Liver (tissue), 9 donors: Measurements from ENCODE around the gene ZC3HAV1. TPM values are rescaled to one million over a fixed set of nuclear protein-coding genes. Genes with fewer than 3 reads are reported as not detected.

Source experiments
- DNase-seq: peaks from one replicate; pipeline ENCODE4 v3.0.0-alpha.2; 2017; ENCODE audit warnings: low spot score
- H3K27ac ChIP-seq, 2 donors: one replicate each; pipeline ENCODE4 v1.7.0; 2013; ENCODE audit warnings: inconsistent platforms in 2 of 2, low read length in 2 of 2, control low read depth in 1 of 2, low read depth in 1 of 2, mild to moderate bottlenecking in 1 of 2
- H3K27me3 ChIP-seq, 4 donors: one replicate each; pipeline versions ENCODE4 v1.6.1 to v1.7.0; 2013; ENCODE audit warnings: low read length in 3 of 4, inconsistent platforms in 1 of 4, mild to moderate bottlenecking in 1 of 4, moderate library complexity in 1 of 4; ENCODE audit not compliant: control insufficient read depth in 4 of 4, insufficient read depth in 4 of 4
- H3K36me3 ChIP-seq, 4 donors: one replicate each; pipeline versions ENCODE4 v1.6.1 to v1.7.0; 2013; ENCODE audit warnings: low read length in 3 of 4, mild to moderate bottlenecking in 3 of 4, low read depth in 1 of 4, moderate library complexity in 1 of 4; ENCODE audit not compliant: control insufficient read depth in 4 of 4, insufficient read depth in 3 of 4
- H3K4me1 ChIP-seq, 4 donors: one replicate each; pipeline versions ENCODE4 v1.6.1 to v1.7.0; 2013; ENCODE audit warnings: low read length in 3 of 4, mild to moderate bottlenecking in 3 of 4, moderate library complexity in 1 of 4; ENCODE audit not compliant: control insufficient read depth in 4 of 4, insufficient read depth in 4 of 4
- H3K4me3 ChIP-seq, 3 donors: one replicate each; pipeline versions ENCODE4 v1.6.1 to v1.7.0; 2013; ENCODE audit warnings: low read length in 3 of 3, control low read depth in 1 of 3, low read depth in 1 of 3, mild to moderate bottlenecking in 1 of 3
- H3K9ac ChIP-seq, 2 donors: one replicate each; pipeline ENCODE4 v1.7.0; 2013; ENCODE audit warnings: low read length in 2 of 2, mild to moderate bottlenecking in 2 of 2, moderate library complexity in 2 of 2, control low read depth in 1 of 2, low read depth in 1 of 2
- H3K9me3 ChIP-seq, 4 donors: one replicate each; pipeline versions ENCODE4 v1.6.1 to v1.7.0; 2013; ENCODE audit warnings: low read length in 3 of 4; ENCODE audit not compliant: control insufficient read depth in 4 of 4
- ATF3 ChIP-seq: IDR thresholded peaks from 2 replicates; pipeline ENCODE4 v1.6.1; 2016; ENCODE audit warnings: antibody characterized with exemption
- EGR1 ChIP-seq, 2 donors: IDR thresholded peaks; 2 replicates each; pipeline ENCODE4 v1.6.1; 2016 to 2018; ENCODE audit warnings: antibody characterized with exemption in 2 of 2, low read depth in 2 of 2
- FOXA1 ChIP-seq: IDR thresholded peaks from 2 replicates; pipeline ENCODE4 v1.6.1; 2016; ENCODE audit warnings: antibody characterized with exemption
- FOXA2 ChIP-seq: IDR thresholded peaks from 2 replicates; pipeline ENCODE4 v1.6.1; 2016; ENCODE audit warnings: antibody characterized with exemption
- GABPA ChIP-seq, 2 donors: IDR thresholded peaks in 1 of 2; conservative IDR thresholded peaks in 1 of 2; 2 replicates each; pipeline ENCODE4 v1.6.1; 2016; ENCODE audit warnings: antibody characterized with exemption in 2 of 2, mild to moderate bottlenecking in 1 of 2, moderate library complexity in 1 of 2
- HNF4G ChIP-seq: IDR thresholded peaks from 2 replicates; pipeline ENCODE4 v1.6.1; 2016; ENCODE audit warnings: antibody characterized with exemption
- JUND ChIP-seq, 2 donors: IDR thresholded peaks; 2 replicates each; pipeline ENCODE4 v1.6.1; 2016; ENCODE audit warnings: antibody characterized with exemption in 2 of 2
- NR2F2 ChIP-seq: IDR thresholded peaks from 2 replicates; pipeline ENCODE4 v1.6.1; 2016; ENCODE audit warnings: antibody characterized with exemption
- RAD21 ChIP-seq, 2 donors: IDR thresholded peaks; 2 replicates each; pipeline ENCODE4 v1.6.1; 2016; ENCODE audit warnings: antibody characterized with exemption in 2 of 2, mild to moderate bottlenecking in 2 of 2
- REST ChIP-seq: IDR thresholded peaks from 2 replicates; pipeline ENCODE4 v1.6.1; 2016; ENCODE audit warnings: antibody characterized with exemption, mild to moderate bottlenecking
- RXRA ChIP-seq, 2 donors: IDR thresholded peaks; 2 replicates each; pipeline ENCODE4 v1.6.1; 2017 to 2018; ENCODE audit warnings: antibody characterized with exemption in 2 of 2, mild to moderate bottlenecking in 1 of 2
- SP1 ChIP-seq: IDR thresholded peaks from 2 replicates; pipeline ENCODE4 v1.6.1; 2018; ENCODE audit warnings: antibody characterized with exemption, mild to moderate bottlenecking
- TAF1 ChIP-seq: conservative IDR thresholded peaks from 2 replicates; pipeline ENCODE4 v1.6.1; 2016; ENCODE audit warnings: antibody characterized with exemption, mild to moderate bottlenecking
- YY1 ChIP-seq: IDR thresholded peaks from 2 replicates; pipeline ENCODE4 v1.6.1; 2016; ENCODE audit warnings: antibody characterized with exemption, mild to moderate bottlenecking
- ZBTB33 ChIP-seq: IDR thresholded peaks from 2 replicates; pipeline ENCODE4 v1.6.1; 2016; ENCODE audit warnings: antibody characterized with exemption
- WGBS: extraction: QIAGEN DNeasy Blood & Tissue Kit; methylation state at CpG from one replicate; pipeline ENCODE4 v1.1.7; 2013; 5-methylcytosine and 5-hydroxymethylcytosine counted together
- polyA plus RNA-seq, 2 donors: library from polyadenylated mRNA; stranded (reverse) in 1 of 2; unstranded in 1 of 2; fragments of 200-250 nt in 1 of 2; fragments of >200 nt in 1 of 2; fragmentation: Nextera tagmentation in 1 of 2; extraction: Ambion mirVana in 1 of 2; gene quantifications; one replicate each; pipeline versions ENCODE4 v1.2.1 to v1.2.3, GENCODE V29; 2013 to 2015
- total RNA-seq, 2 donors: library from RNA; depleted of rRNA; stranded (reverse); fragments of >200 nt; gene quantifications; one replicate each; pipeline ENCODE4 v1.2.3, GENCODE V29; 2014
- TF ChIP-seq, protein P1 (sequence below): IDR thresholded peaks from 2 replicates; pipeline ENCODE4 v1.6.1; 2016; ENCODE audit warnings: antibody characterized with exemption
- TF ChIP-seq, protein P2 (sequence below): fragments of 150-350 bp; IDR thresholded peaks from 2 replicates; pipeline ENCODE4 v1.5.1; 2017; ENCODE audit warnings: improper control_type of control experiment, low read depth, low read length; ENCODE audit not compliant: missing input control
- donor health status: healthy.
- donor health status: healthy.
- donor health status: healthy.
- donor health status: healthy.
- donor health status: healthy.

ZC3HAV1 gene
- total and polyA plus RNA-seq, 4 donors = 6.6 to 40.5 (median 16.5) TPM

DNA sequence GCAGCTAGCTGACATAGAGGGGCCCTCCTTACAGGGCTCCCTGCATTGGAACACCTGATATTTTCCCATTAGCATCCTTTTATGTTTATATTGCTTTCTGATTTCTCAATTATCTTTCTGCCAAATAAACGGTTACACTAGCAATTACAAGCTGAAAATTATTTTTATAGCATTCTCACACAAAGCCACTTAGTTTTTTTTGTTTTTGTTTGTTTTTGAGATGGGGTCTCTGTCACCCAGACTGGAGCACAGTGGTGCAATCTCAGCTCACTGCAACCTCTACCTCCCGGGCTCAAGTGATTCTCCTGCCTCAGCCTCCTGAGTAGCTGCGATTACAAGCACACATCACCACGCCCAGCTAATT lies 9.9 kb upstream of the ZC3HAV1 start:
- no peak overlapping the region for H3K4me3 ChIP-seq
- no peaks in the 10 kb centered on the region for H3K9me3 ChIP-seq
- no peaks in the 10 kb centered on the region for H3K36me3 ChIP-seq
- H3K9ac ChIP-seq = no peak overlapping the region
- WGBS = 85% methylated on average over 4 of the region's 4 CpGs
- DNase-seq = no peak
- H3K27ac ChIP-seq = no peak overlapping the region
- TF ChIP-seq, protein P1, sequence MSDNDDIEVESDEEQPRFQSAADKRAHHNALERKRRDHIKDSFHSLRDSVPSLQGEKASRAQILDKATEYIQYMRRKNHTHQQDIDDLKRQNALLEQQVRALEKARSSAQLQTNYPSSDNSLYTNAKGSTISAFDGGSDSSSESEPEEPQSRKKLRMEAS = no peak
- TF ChIP-seq HNF4G (no peak), FOXA1 (no peak), RXRA (IDR thresholded peaks at IDR 0.05) (no peak), GABPA (IDR thresholded peaks at IDR 0.05 in 1 of 2, conservative IDR thresholded peaks at IDR 0.05 in 1 of 2) (no peak), RAD21 (IDR thresholded peaks at IDR 0.05) (no peak), NR2F2 (no peak), FOXA2 (no peak), JUND (IDR thresholded peaks at IDR 0.05) (no peak), TAF1 (no peak), ZBTB33 (no peak), SP1 (no peak)
- TF ChIP-seq, protein P2, sequence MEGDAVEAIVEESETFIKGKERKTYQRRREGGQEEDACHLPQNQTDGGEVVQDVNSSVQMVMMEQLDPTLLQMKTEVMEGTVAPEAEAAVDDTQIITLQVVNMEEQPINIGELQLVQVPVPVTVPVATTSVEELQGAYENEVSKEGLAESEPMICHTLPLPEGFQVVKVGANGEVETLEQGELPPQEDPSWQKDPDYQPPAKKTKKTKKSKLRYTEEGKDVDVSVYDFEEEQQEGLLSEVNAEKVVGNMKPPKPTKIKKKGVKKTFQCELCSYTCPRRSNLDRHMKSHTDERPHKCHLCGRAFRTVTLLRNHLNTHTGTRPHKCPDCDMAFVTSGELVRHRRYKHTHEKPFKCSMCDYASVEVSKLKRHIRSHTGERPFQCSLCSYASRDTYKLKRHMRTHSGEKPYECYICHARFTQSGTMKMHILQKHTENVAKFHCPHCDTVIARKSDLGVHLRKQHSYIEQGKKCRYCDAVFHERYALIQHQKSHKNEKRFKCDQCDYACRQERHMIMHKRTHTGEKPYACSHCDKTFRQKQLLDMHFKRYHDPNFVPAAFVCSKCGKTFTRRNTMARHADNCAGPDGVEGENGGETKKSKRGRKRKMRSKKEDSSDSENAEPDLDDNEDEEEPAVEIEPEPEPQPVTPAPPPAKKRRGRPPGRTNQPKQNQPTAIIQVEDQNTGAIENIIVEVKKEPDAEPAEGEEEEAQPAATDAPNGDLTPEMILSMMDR = no peak
- H3K4me1 ChIP-seq = no peaks in the 10 kb centered on the region
- peaks cover 0 to 3% (median 0%) of the 10 kb centered on the region in 4 donors for H3K27me3 ChIP-seq

DNA sequence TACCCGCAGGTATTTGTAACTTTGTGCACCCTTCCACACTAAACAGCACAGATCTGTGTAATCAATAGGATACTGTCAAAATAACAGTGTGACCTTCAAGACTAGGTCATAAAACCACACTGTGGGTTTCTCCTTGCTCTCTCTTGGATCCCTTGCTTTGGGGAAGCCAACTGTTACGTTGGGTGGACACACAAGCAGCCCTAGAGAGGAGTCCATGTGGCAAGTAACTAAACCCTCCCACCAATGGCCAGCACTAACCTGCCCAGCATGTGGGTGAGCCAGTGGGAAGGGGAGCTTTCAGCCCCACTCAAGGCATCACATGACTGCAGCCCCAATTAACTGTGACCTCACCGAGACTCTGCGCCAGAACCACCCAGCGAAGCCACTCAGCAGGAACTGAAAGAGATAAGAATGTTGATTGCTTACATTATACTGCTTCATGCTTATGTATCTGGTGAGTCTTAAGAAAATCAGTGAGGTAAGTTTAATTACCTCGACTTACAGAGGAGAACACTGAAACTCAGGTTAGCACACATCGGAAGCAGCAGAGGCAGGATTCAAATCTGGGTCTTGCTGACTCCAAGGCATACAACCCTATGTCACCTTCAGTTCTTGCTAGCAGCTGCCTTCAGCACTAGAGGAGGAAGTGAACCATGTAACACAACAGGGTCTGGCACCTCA lies 9.4 kb upstream of the ZC3HAV1 start:
- Histone ChIP-seq H3K36me3 (no peaks in the 10 kb centered on the region), H3K9me3 (no peaks in the 10 kb centered on the region), H3K27me3 (no peaks in the 10 kb centered on the region), H3K27ac (no peak overlapping the region), H3K9ac (no peak overlapping the region), H3K4me3 (no peak overlapping the region), H3K4me1 (no peaks in the 10 kb centered on the region)
- no peak for DNase-seq
- WGBS = 63% methylated on average over 7 of the region's 7 CpGs
- TF ChIP-seq YY1 (no peak), RXRA (IDR thresholded peaks at IDR 0.05) (no peak), HNF4G (no peak), EGR1 (IDR thresholded peaks at IDR 0.05; ENCODE audit: low read depth in 2 of 2) (no peak), NR2F2 (no peak), SP1 (no peak), GABPA (IDR thresholded peaks at IDR 0.05 in 1 of 2, conservative IDR thresholded peaks at IDR 0.05 in 1 of 2) (no peak), RAD21 (IDR thresholded peaks at IDR 0.05) (no peak), ZBTB33 (no peak), FOXA1 (no peak), JUND (IDR thresholded peaks at IDR 0.05) (no peak), TAF1 (no peak), REST (no peak), ATF3 (no peak), FOXA2 (no peak)
- TF ChIP-seq, protein P2 = no peak
- TF ChIP-seq, protein P1 = no peak
